IgD-negative memory B cell (primary cell): ENCODE results near the gene ARHGAP22. TPM values are rescaled to one million over a fixed set of nuclear protein-coding genes. Genes with fewer than 3 reads are reported as not detected.
A peak's percentile ranks its signal among the peaks of the same experiment; 100 is the strongest.
"Not testable (repeated sequence)": the region's sequence is repeated elsewhere in the genome, so short reads cannot be mapped to it uniquely, and the experiment has no call there.

Experiments used
- H3K27ac Mint-ChIP-seq, 3 donors: one replicate each; pipeline ENCODE4 v1.8.0; 2020 to 2022; ENCODE audit warnings: mild to moderate bottlenecking in 3 of 3, mixed read lengths in 3 of 3, moderate library complexity in 1 of 3
- H3K27me3 Mint-ChIP-seq: one replicate; pipeline ENCODE4 v1.8.0; 2021; ENCODE audit warnings: mixed read lengths
- H3K36me3 Mint-ChIP-seq: one replicate; pipeline ENCODE4 v1.8.0; 2020; ENCODE audit warnings: mild to moderate bottlenecking, mixed read lengths
- H3K4me1 Mint-ChIP-seq, 3 donors: one replicate each; pipeline ENCODE4 v1.8.0; 2020 to 2022; ENCODE audit warnings: mixed read lengths in 3 of 3, mild to moderate bottlenecking in 1 of 3
- H3K4me3 Mint-ChIP-seq, 4 donors: one replicate each; pipeline ENCODE4 v1.8.0; 2020 to 2022; ENCODE audit warnings: mild to moderate bottlenecking in 4 of 4, mixed read lengths in 4 of 4, moderate library complexity in 3 of 4
- H3K9me3 Mint-ChIP-seq, 3 donors: one replicate each; pipeline ENCODE4 v1.8.0; 2020 to 2021; ENCODE audit warnings: mixed read lengths in 3 of 3, mild to moderate bottlenecking in 1 of 3
- polyA plus RNA-seq: library from polyadenylated mRNA; unstranded; fragments of 300-500 nt; fragmentation: Illumina TruSeq; gene quantifications from one replicate; pipeline ENCODE4 v1.2.3, GENCODE V29; 2021

ARHGAP22 gene
- polyA plus RNA-seq, 1 donor from 2014 or later, result 0.64 TPM

DNA sequence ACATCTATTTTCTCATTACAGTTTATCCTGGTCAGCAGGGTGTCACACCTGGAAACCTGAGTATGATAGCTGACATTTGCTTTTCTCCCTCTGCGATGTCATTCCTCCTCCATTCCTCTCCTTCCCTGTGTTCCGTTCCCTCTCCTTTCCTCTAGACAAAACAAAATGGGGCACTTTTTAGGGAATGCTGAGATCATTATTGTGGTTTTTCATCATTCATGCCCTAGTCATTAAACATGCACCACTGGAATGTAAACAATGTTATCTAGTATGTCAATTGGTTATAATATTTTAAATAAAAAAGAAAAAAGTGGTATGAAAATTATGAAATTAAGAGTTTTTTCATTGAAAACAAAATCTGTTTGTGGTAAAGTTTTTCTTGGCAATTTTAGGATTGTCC is 165.8 kb downstream of the ARHGAP22 start:
- no peak overlapping the region for H3K4me3 Mint-ChIP-seq
- H3K27ac Mint-ChIP-seq, result no peak overlapping the region
- no peaks in the 10 kb centered on the region for H3K36me3 Mint-ChIP-seq
- H3K27me3 Mint-ChIP-seq, result no peaks in the 10 kb centered on the region
- H3K9me3 Mint-ChIP-seq, result no peaks in the 10 kb centered on the region
- H3K4me1 Mint-ChIP-seq, result no peaks in the 10 kb centered on the region

DNA sequence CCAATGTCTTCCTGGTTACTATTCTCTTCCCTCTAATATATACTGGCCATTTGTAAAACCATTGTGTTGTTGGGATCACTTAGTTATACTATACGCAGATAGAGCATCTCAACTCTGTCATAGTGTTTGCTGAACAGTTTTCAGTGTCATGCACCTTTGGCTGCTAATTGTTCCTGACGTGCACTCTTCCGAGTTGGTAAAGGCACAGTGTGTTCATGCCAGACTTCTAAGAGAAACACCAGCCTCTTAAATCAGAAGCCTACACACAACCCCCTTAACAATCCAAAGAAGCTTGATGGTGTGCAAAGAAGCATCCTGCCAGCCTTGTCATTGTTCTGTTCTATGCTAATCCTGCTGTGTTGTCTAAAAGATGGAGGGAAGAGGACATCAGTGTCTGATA is 167.3 kb downstream of the ARHGAP22 start:
- Mint-ChIP-seq H3K9me3 (no peaks in the 10 kb centered on the region), H3K4me1 (no peaks in the 10 kb centered on the region), H3K27ac (no peak overlapping the region), H3K27me3 (no peaks in the 10 kb centered on the region), H3K4me3 (no peak overlapping the region), H3K36me3 (peaks cover 3% of the 10 kb centered on the region)

DNA sequence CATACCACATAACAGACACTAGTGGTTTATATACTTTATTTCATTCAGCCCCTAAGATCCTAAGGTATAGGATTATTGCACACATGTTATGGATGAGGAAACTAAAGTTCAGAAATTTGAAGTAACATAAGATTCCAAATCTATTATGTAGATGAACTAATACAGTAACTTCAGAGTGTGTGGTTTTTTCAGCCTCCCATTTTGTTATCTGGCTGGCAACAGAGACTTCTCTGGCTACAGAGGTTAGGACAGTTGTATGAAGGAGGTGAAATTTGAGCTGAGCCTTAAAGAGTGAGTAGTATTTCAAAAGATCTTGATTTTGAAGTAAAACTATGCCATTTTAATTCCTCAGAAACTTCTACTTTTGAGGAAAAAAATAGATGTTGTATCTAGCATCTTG is 173.0 kb downstream of the ARHGAP22 start:
- Mint-ChIP-seq H3K27me3 (no peaks in the 10 kb centered on the region), H3K4me3 (no peak overlapping the region), H3K36me3 (peaks cover 10% of the 10 kb centered on the region), H3K4me1 (no peaks in the 10 kb centered on the region), H3K27ac (peak overlapping the region in 1 of 3 donors; percentile 16), H3K9me3 (no peaks in the 10 kb centered on the region)

DNA sequence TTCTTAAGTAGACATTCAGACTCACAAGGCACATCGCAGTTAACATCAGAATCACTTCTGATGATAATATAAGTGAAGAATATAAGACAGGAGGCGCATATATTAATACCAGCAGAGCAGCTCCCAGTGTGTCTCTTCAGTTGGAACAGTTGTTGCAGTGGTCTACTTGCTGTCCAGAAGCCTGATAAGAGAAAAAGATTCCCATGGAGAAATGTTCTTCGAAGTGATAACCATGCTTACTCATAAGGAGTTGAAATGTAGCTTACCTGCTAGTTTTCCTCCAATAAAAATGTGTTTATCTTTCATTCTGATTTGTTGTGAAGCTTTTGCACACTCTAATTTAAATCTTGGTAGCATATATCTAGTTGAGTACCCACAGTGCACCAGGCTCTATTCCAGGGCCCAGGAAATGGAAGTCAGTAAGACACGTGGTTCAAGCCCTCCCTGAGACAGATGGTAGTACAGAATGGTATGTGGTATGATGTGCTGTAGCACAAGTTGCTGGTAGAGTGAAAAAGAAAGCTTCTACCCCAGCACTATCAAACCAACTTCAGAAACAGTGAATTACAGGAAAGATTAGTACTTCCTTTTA is 174.4 kb downstream of the ARHGAP22 start:
- Mint-ChIP-seq H3K4me3 (no peak overlapping the region), H3K4me1 (no peaks in the 10 kb centered on the region), H3K9me3 (no peaks in the 10 kb centered on the region), H3K36me3 (peaks cover 15% of the 10 kb centered on the region), H3K27ac (no peak overlapping the region), H3K27me3 (no peaks in the 10 kb centered on the region)

DNA sequence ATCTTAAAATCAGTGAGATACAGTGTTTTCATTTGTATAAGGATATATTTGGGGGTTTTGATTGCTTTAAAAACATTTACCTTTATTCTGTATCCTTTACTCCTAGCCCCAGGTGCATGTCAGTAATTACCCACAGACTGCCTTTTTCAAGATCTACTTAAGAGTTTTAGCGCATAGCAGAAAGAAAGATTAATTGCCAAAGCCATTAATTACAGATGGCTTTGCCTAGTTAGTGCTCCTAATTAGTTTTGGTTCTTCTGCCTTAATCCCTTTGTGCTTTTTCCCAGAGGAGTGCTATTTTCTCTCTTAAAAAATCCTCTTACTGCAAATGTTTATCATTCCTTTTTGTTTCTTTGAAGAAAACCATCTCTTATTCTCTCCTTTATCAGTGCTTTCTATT is 175.6 kb downstream of the ARHGAP22 start:
- H3K4me3 Mint-ChIP-seq, result no peak overlapping the region
- no peaks in the 10 kb centered on the region for H3K4me1 Mint-ChIP-seq
- H3K9me3 Mint-ChIP-seq, result no peaks in the 10 kb centered on the region
- H3K36me3 Mint-ChIP-seq, result peaks cover 17% of the 10 kb centered on the region
- no peak overlapping the region for H3K27ac Mint-ChIP-seq
- H3K27me3 Mint-ChIP-seq, result no peaks in the 10 kb centered on the region

DNA sequence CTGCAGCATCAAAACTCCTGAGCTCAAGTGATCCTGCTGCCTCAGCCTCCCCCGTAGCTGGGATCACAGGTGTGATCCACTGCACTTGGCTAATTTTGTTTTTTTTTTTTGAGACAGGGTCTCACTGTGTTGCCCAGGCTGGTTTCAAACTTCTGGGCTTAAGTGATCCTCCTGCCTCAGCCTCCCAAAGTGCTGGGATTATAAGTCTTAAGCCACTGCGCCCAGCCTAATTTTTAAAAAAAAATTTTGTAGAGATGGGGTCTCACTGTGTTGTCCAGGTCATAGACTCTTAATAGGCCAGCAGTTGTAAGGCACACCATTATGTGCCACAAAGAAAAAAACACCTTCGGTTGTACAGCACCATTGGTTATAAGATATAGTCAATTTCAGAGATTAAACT is 176.0 kb downstream of the ARHGAP22 start:
- Mint-ChIP-seq H3K4me3 (no peak overlapping the region), H3K27me3 (no peaks in the 10 kb centered on the region), H3K4me1 (no peaks in the 10 kb centered on the region), H3K9me3 (no peaks in the 10 kb centered on the region), H3K36me3 (peaks cover 17% of the 10 kb centered on the region), H3K27ac (peak overlapping the region in 1 of 3 donors; percentile 85)

DNA sequence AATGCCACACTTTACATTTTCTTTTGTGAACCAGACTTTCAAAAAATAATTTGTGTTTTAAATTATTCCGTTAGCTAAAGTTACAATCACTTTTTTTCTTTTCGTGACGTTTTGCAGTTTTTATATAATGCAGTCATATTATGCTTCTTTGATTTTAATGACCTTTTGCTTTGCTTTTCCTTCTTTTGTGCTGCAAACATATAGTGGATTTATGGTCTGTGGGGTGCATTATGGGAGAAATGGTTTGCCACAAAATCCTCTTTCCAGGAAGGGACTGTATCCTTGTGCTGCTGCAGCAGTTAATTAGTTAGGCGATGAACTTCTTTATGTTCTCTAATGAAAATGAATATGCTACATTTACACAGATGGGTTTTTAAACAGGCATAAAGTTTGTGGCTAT is 181.0 kb downstream of the ARHGAP22 start:
- no peaks in the 10 kb centered on the region for H3K27me3 Mint-ChIP-seq
- no peaks in the 10 kb centered on the region for H3K9me3 Mint-ChIP-seq
- H3K4me1 Mint-ChIP-seq, result no peaks in the 10 kb centered on the region
- peaks cover 10% of the 10 kb centered on the region for H3K36me3 Mint-ChIP-seq
- no peak overlapping the region for H3K27ac Mint-ChIP-seq
- H3K4me3 Mint-ChIP-seq, result no peak overlapping the region

DNA sequence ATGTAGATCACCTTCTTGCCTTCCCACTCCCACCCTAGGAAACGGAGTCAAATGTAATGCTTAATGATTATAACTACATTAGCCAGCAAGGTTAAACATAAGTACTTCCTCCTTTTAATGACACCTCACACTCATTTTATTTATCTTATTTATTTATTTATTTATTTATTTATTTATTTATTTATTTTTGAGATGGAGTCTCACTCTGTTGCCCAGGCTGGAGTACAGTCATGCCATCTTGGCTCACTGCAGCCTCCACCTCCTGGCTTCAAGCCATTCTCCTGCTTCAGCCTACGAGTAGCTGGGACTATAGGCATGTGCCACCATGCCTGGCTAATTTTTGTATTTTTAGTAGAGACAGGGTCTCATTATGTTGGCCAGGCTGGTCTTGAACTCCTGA is 183.0 kb downstream of the ARHGAP22 start:
- not testable (repeated sequence) for H3K9me3 Mint-ChIP-seq, H3K4me3 Mint-ChIP-seq, H3K4me1 Mint-ChIP-seq, H3K27ac Mint-ChIP-seq, H3K27me3 Mint-ChIP-seq
- H3K36me3 Mint-ChIP-seq, result peaks cover 10% of the 10 kb centered on the region

DNA sequence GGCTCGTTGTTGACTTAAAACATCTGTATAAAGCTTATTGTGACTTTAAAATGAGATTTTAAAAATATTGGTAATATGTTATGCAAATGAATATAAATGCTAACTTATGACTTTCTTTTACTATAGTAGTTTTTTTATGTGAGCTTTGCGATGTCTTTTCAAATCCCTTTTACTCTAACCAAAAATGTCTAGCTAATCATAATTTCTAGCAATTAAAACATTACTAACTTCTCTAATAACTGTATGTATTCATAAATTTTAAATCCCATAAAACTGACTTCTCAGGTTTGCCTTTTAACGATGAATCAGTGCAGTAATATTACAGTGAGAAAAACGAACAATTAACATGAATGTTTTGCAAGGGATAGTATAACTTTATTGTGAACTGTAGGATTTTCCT is 185.2 kb downstream of the ARHGAP22 start:
- Mint-ChIP-seq H3K4me3 (no peak overlapping the region), H3K36me3 (peaks cover 8% of the 10 kb centered on the region), H3K27me3 (no peaks in the 10 kb centered on the region), H3K27ac (no peak overlapping the region), H3K9me3 (no peaks in the 10 kb centered on the region), H3K4me1 (no peaks in the 10 kb centered on the region)

DNA sequence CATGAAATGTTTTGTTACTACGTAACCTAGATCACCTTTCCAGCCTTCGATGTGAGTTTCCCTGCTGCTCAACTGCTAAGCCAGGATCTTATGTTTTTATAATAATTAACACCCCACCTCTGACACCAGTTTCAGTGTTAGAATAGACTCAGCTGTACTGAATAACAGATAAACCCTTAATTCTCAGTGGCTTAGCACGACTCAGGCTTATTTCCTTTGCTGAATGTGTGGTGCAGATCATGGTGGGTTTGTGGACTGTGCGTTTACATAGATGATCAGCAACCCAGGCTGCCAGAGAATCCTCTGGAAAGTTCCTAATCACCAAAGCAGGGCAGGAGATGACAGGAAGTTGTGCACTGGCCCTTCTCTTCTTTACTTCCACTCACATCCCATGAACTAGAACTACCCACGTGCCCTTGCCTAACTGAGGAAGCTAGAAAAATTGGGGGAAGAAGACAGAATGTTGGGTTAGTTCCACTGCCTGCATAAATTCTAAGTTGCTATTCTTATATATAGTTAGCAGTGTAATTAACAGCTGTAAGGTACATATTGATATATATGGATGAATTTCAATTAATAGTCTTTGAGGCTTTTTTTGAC is 186.6 kb downstream of the ARHGAP22 start:
- H3K9me3 Mint-ChIP-seq, result no peaks in the 10 kb centered on the region
- H3K36me3 Mint-ChIP-seq, result peaks cover 6% of the 10 kb centered on the region
- no peaks in the 10 kb centered on the region for H3K27me3 Mint-ChIP-seq
- H3K4me3 Mint-ChIP-seq, result no peak overlapping the region
- H3K4me1 Mint-ChIP-seq, result no peaks in the 10 kb centered on the region
- H3K27ac Mint-ChIP-seq, result no peak overlapping the region

DNA sequence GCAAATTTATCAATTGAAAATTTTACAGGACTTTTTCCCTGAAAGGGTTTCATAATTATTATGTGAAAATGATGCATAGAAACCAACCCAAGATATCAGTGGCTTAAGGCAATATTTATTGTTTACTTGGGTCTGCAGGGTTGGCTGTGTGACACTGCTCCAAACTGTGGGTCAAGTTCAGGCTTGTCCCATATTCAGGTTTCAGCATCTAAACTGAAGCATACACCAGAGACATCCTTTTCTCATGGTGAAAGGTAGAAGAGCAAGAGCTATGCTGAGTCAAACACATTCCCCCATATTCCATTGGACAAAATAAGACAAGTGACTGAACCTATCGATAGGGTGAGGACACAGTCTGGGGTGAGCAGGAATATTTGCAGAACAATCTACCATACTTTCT is 187.5 kb downstream of the ARHGAP22 start:
- Mint-ChIP-seq H3K36me3 (peaks cover 11% of the 10 kb centered on the region), H3K9me3 (peaks cover 0 to 4% (median 0%) of the 10 kb centered on the region in 3 donors), H3K4me1 (no peaks in the 10 kb centered on the region), H3K4me3 (no peak overlapping the region), H3K27me3 (no peaks in the 10 kb centered on the region), H3K27ac (no peak overlapping the region)

DNA sequence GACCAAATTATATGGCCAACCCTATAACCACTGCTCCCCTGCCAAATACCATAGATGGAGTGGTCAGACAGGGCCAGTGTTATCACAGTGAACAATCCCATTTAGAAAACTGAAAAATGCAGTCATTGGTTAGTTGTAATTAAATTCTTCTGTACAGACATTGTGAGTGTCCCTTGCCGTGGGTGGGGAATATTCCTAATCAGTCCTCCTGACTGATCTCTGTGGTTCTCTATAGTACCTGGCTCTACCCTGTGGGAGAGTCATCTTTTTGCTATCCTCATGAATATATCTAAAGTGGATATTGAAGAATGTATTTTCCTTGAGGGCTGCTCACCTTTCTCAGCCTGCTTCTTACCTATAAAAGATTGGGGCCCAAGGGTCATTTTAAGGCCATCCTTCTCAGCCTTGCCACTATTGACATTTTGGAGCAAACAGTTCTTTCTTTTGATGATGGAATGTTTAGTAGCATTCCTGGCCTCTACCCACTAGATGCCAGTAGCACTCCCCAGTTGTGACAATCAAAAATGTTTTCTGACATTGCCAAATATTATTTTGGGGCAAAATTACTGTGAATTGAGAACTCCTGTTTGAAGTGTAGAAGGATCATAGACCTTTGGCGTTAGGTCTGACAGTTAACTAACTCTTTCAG is 188.2 kb downstream of the ARHGAP22 start:
- no peaks in the 10 kb centered on the region for H3K27me3 Mint-ChIP-seq
- H3K9me3 Mint-ChIP-seq, result peaks cover 0 to 4% (median 0%) of the 10 kb centered on the region in 3 donors
- H3K36me3 Mint-ChIP-seq, result peaks cover 15% of the 10 kb centered on the region
- no peak overlapping the region for H3K27ac Mint-ChIP-seq
- H3K4me1 Mint-ChIP-seq, result no peaks in the 10 kb centered on the region
- no peak overlapping the region for H3K4me3 Mint-ChIP-seq

DNA sequence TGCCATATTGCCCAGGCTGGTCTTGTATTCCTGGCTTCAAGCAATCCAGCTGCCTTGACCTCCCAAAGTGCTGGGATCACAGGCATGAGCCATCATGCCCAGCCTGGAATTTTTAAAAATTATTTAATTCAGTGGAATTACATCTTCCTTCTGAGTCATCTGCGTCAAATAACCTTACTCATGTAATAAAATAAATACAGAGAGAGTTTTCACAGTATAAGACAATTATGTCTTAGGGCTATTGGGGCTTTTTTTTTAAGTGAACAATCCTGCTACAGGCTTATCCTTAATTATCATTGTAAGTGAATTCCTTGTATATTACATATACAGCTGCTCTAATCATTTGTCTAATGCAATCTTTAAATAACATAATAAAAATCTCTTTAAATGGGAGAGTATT is 190.1 kb downstream of the ARHGAP22 start:
- no peaks in the 10 kb centered on the region for H3K4me1 Mint-ChIP-seq
- H3K27ac Mint-ChIP-seq, result peak overlapping the region in 1 of 3 donors; percentile 50
- H3K36me3 Mint-ChIP-seq, result peaks cover 29% of the 10 kb centered on the region
- H3K4me3 Mint-ChIP-seq, result no peak overlapping the region
- H3K27me3 Mint-ChIP-seq, result no peaks in the 10 kb centered on the region
- peaks cover 0 to 4% (median 2%) of the 10 kb centered on the region in 3 donors for H3K9me3 Mint-ChIP-seq

DNA sequence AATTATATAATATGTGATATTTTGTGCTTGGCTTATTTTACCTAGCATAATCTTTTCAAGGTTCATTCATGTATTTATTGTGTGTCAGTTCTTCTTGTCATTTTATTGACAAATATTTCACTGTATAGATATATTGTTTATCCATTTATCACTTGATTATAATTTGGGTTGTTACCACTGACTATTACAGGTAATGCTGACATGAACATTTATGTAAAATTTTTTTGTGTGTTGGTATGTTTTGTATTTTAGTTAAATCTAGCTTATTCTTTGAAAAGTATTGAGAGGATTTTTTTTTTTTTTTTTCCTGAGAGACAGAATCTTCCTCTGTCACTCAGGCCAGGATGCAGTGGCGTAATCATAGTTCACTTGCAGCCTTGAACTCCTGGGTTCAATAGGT is 190.7 kb downstream of the ARHGAP22 start:
- H3K4me1 Mint-ChIP-seq, result no peaks in the 10 kb centered on the region
- peaks cover 0 to 4% (median 2%) of the 10 kb centered on the region in 3 donors for H3K9me3 Mint-ChIP-seq
- H3K27me3 Mint-ChIP-seq, result no peaks in the 10 kb centered on the region
- H3K27ac Mint-ChIP-seq, result no peak overlapping the region
- no peak overlapping the region for H3K4me3 Mint-ChIP-seq
- peaks cover 28% of the 10 kb centered on the region for H3K36me3 Mint-ChIP-seq

DNA sequence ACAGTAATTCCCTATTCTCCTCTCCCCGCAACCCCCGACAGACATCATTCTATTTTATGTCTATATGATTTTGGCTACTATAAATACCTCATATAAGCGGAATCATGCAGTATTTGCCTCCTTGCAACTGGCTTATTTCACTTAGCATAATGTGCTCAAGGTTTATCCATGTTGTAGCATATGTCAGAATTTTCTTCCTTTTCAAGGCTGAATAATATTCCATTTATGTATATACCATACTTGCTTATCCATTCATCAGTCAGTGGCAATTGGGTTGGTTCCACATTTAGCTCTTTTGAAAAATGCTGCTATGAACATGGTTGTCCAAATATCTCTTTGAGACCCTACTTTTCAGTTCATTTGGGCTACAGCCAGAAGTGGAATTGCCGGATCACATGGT is 191.9 kb downstream of the ARHGAP22 start:
- H3K4me1 Mint-ChIP-seq, result no peaks in the 10 kb centered on the region
- peaks cover 0 to 4% (median 2%) of the 10 kb centered on the region in 3 donors for H3K9me3 Mint-ChIP-seq
- no peaks in the 10 kb centered on the region for H3K27me3 Mint-ChIP-seq
- H3K27ac Mint-ChIP-seq, result peak overlapping the region in 1 of 3 donors; percentile 18
- peaks cover 28% of the 10 kb centered on the region for H3K36me3 Mint-ChIP-seq
- H3K4me3 Mint-ChIP-seq, result no peak overlapping the region

DNA sequence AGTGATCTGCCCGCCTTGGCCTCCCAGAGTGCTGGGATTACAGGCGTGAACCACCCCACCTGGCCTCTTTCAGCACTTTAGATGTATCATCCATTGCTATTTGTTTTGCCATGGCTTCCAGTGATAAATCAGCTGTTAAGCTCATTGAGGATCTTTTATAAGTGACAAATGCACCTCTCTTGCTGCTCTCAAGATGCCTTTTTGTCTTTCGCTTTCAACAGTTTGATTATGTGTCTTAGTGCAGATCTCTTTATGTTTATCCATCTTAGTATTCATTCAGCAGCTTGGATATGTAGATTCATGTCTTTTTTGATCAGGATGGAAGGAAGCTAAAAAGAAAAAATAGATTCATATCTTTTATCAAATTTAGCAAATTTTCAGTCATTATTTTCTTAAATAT is 192.8 kb downstream of the ARHGAP22 start:
- H3K4me1 Mint-ChIP-seq, result no peaks in the 10 kb centered on the region
- H3K27ac Mint-ChIP-seq, result no peak overlapping the region
- peaks cover 0 to 4% (median 2%) of the 10 kb centered on the region in 3 donors for H3K9me3 Mint-ChIP-seq
- no peaks in the 10 kb centered on the region for H3K27me3 Mint-ChIP-seq
- H3K4me3 Mint-ChIP-seq, result no peak overlapping the region
- H3K36me3 Mint-ChIP-seq, result peaks cover 28% of the 10 kb centered on the region
